SK-N-SH treated with all-trans-retinoic acid at 6 μM for 48 hours (cell line): ENCODE results near the gene TOMM20L.

Experiments
- BACH2 ChIP-seq: fragments of 250-450 bp; sonication (Bioruptor Pico); IDR thresholded peaks from 2 replicates; pipeline ENCODE4 v1.9.0; 2021; ENCODE audit warnings: mild to moderate bottlenecking, borderline replicate concordance
- GLIS3 ChIP-seq: fragments of 250-450 bp; sonication (Bioruptor Pico); IDR thresholded peaks from 2 replicates; pipeline ENCODE4 v1.5.0; 2020; ENCODE audit warnings: mild to moderate bottlenecking, moderate library complexity
- ISL1 ChIP-seq: fragments of 250-450 bp; sonication (Bioruptor Pico); IDR thresholded peaks from 2 replicates; pipeline ENCODE4 v2.1.2; 2022; ENCODE audit warnings: mild to moderate bottlenecking, moderate library complexity
- OSR1 ChIP-seq: fragments of 250-450 bp; sonication (Bioruptor Pico); IDR thresholded peaks from 2 replicates; pipeline ENCODE4 v1.8.0; 2022; ENCODE audit warnings: moderate library complexity, mild to moderate bottlenecking, inconsistent platforms
- RARB ChIP-seq: fragments of 250-450 bp; sonication (Bioruptor Pico); IDR thresholded peaks from 2 replicates; pipeline ENCODE4 v1.8.0; 2021; ENCODE audit warnings: mild to moderate bottlenecking, moderate library complexity
- TOX ChIP-seq: fragments of 250-450 bp; sonication (Bioruptor Pico); IDR thresholded peaks from 2 replicates; pipeline ENCODE4 v1.8.0; 2021; ENCODE audit warnings: mild to moderate bottlenecking, moderate library complexity, borderline replicate concordance
- TF ChIP-seq, protein P1 (sequence below): fragments of 250-450 bp; sonication (Bioruptor Pico); IDR thresholded peaks from 2 replicates; pipeline ENCODE4 v1.8.0; 2020; ENCODE audit warnings: mild to moderate bottlenecking, moderate library complexity, borderline replicate concordance
- TF ChIP-seq, protein P2 (sequence below): fragments of 250-450 bp; sonication (Bioruptor Pico); IDR thresholded peaks from 2 replicates; pipeline ENCODE4 v1.8.0; 2021; ENCODE audit warnings: low read depth, mild to moderate bottlenecking, moderate library complexity, borderline replicate concordance

DNA sequence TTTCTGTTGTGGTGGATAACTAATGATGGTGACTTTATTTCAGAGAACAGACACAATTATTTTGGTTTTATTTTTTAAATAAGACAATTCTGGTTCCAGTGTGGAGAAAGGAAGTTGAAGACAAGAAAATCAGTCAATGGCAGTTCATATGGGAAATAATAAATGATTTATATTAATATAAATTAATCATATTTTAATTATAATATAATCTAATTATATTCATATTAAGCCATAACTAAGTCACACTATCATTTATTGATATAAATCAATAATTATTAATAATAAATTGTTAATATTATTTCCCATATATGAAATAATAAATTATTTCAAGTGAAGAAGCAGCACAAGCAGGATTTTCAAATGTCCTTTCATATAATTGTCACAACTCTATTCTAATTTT, 2.8 kb downstream of the TOMM20L start:
- TF ChIP-seq TOX (CRISPR knock-in tag) (no peak), RARB (CRISPR knock-in tag) (no peak), BACH2 (CRISPR knock-in tag) (no peak), ISL1 (CRISPR knock-in tag) (no peak), GLIS3 (CRISPR knock-in tag) (no peak), OSR1 (no peak)
- TF ChIP-seq, protein P1, sequence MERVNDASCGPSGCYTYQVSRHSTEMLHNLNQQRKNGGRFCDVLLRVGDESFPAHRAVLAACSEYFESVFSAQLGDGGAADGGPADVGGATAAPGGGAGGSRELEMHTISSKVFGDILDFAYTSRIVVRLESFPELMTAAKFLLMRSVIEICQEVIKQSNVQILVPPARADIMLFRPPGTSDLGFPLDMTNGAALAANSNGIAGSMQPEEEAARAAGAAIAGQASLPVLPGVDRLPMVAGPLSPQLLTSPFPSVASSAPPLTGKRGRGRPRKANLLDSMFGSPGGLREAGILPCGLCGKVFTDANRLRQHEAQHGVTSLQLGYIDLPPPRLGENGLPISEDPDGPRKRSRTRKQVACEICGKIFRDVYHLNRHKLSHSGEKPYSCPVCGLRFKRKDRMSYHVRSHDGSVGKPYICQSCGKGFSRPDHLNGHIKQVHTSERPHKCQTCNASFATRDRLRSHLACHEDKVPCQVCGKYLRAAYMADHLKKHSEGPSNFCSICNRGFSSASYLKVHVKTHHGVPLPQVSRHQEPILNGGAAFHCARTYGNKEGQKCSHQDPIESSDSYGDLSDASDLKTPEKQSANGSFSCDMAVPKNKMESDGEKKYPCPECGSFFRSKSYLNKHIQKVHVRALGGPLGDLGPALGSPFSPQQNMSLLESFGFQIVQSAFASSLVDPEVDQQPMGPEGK = no peak
- TF ChIP-seq, protein P2, sequence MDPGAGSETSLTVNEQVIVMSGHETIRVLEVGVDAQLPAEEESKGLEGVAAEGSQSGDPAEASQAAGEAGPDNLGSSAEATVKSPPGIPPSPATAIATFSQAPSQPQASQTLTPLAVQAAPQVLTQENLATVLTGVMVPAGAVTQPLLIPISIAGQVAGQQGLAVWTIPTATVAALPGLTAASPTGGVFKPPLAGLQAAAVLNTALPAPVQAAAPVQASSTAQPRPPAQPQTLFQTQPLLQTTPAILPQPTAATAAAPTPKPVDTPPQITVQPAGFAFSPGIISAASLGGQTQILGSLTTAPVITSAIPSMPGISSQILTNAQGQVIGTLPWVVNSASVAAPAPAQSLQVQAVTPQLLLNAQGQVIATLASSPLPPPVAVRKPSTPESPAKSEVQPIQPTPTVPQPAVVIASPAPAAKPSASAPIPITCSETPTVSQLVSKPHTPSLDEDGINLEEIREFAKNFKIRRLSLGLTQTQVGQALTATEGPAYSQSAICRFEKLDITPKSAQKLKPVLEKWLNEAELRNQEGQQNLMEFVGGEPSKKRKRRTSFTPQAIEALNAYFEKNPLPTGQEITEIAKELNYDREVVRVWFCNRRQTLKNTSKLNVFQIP (CRISPR knock-in tag) = no peak
